Ascending aorta (tissue), 2 donors: Measurements from ENCODE around the gene LIME1. TPM values are rescaled to one million over a fixed set of nuclear protein-coding genes. Genes with fewer than 3 reads are reported as not detected.

Source experiments
- DNase-seq, 2 donors: peaks; one replicate each; pipeline ENCODE4 v3.0.0-alpha.2; 2019; ENCODE audit warnings: low spot score in 2 of 2
- H3K27ac ChIP-seq, 2 donors: fragments of 200-600 bp; sonication (generic); one replicate each; pipeline ENCODE4 v1.5.1; 2016 to 2017; ENCODE audit warnings: mild to moderate bottlenecking in 1 of 2
- H3K27me3 ChIP-seq: fragments of 200-600 bp; sonication (generic); one replicate; pipeline ENCODE4 v1.5.1; 2017
- H3K36me3 ChIP-seq, 2 donors: fragments of 200-600 bp; sonication (generic); one replicate each; pipeline ENCODE4 v1.5.1; 2016
- H3K4me1 ChIP-seq, 2 donors: fragments of 200-600 bp; sonication (generic); one replicate each; pipeline ENCODE4 v1.5.1; 2016 to 2017; ENCODE audit warnings: mild to moderate bottlenecking in 1 of 2
- H3K4me3 ChIP-seq, 2 donors: fragments of 200-600 bp; sonication (generic); one replicate each; pipeline ENCODE4 v1.5.1; 2016 to 2017; ENCODE audit warnings: mild to moderate bottlenecking in 1 of 2
- H3K9me3 ChIP-seq, 2 donors: fragments of 200-600 bp; sonication (generic); one replicate each; pipeline ENCODE4 v1.5.1; 2016
- CTCF ChIP-seq, 3 experiments: fragments of 200-600 bp in 2 of 3; fragments of 450-650 bp in 1 of 3; sonication (generic) in 2 of 3; IDR thresholded peaks; one replicate each; pipeline ENCODE4 v1.5.1; 2016 to 2019; ENCODE audit warnings: antibody characterized with exemption in 3 of 3, mild to moderate bottlenecking in 1 of 3, moderate library complexity in 1 of 3
- intact Hi-C: fragments of 100-400 bp; cut with DNase I; formaldehyde crosslinking; loops from one replicate; pipeline ENCODE4 v1.15.1; 2023
- total RNA-seq: library from RNA; depleted of rRNA; stranded (reverse); fragments of >200 nt; gene quantifications from one replicate; pipeline ENCODE4 v1.1.0, GENCODE V29; 2016

The LIME1 gene
- total RNA-seq, 1 donor from 2014 or later = 7.3 TPM

- H3K4me3 ChIP-seq = no peak overlapping the region
- no peak overlapping the region for H3K27ac ChIP-seq
- peaks cover 9 to 13% of the 10 kb centered on the region in 2 donors for H3K4me1 ChIP-seq
- H3K36me3 ChIP-seq = peaks cover 19 to 29% of the 10 kb centered on the region in 2 donors
- no peak for DNase-seq
- intact Hi-C loops = no loop called here
- no peaks in the 10 kb centered on the region for H3K9me3 ChIP-seq
- TF ChIP-seq CTCF (IDR thresholded peaks at IDR 0.05) = no peak
- no peaks in the 10 kb centered on the region for H3K27me3 ChIP-seq
Observed at GRCh38 chr20:63745424-63745805, 9.0 kb downstream of the LIME1 start.

GRCh38 chr20:63745961-63746731, 9.7 kb downstream of the LIME1 start:
- Histone ChIP-seq H3K4me1 (peaks cover 6 to 10% of the 10 kb centered on the region in 2 donors), H3K4me3 (no peak overlapping the region), H3K9me3 (no peaks in the 10 kb centered on the region), H3K27ac (no peak overlapping the region), H3K36me3 (peaks cover 19 to 29% of the 10 kb centered on the region in 2 donors), H3K27me3 (no peaks in the 10 kb centered on the region)
- no peak for TF ChIP-seq CTCF (IDR thresholded peaks at IDR 0.05)
- intact Hi-C loops = no loop called here
- DNase-seq = no peak

- Histone ChIP-seq H3K27ac (no peak overlapping the region), H3K36me3 (peaks cover 18 to 23% of the 10 kb centered on the region in 2 donors), H3K4me3 (no peak overlapping the region), H3K27me3 (no peaks in the 10 kb centered on the region), H3K9me3 (no peaks in the 10 kb centered on the region), H3K4me1 (peaks cover 0 to 3% of the 10 kb centered on the region in 2 donors)
- no peak for TF ChIP-seq CTCF (IDR thresholded peaks at IDR 0.05)
- no peak for DNase-seq
- intact Hi-C loops = no loop called here
Observed at GRCh38 chr20:63746751-63747315, 10.4 kb downstream of the LIME1 start.

GRCh38 chr20:63747622-63748069, 11.2 kb downstream of the LIME1 start:
- H3K9me3 ChIP-seq = no peaks in the 10 kb centered on the region
- no peak overlapping the region for H3K27ac ChIP-seq
- peaks cover 0 to 2% of the 10 kb centered on the region in 2 donors for H3K4me1 ChIP-seq
- H3K4me3 ChIP-seq = no peak overlapping the region
- intact Hi-C loops = no loop called here
- no peak for TF ChIP-seq CTCF (IDR thresholded peaks at IDR 0.05)
- H3K27me3 ChIP-seq = no peaks in the 10 kb centered on the region
- H3K36me3 ChIP-seq = peaks cover 10 to 17% of the 10 kb centered on the region in 2 donors
- no peak for DNase-seq

GRCh38 chr20:63748070-63748933, 11.8 kb downstream of the LIME1 start:
- DNase-seq = no peak
- no peaks in the 10 kb centered on the region for H3K9me3 ChIP-seq
- H3K36me3 ChIP-seq = peaks cover 4 to 10% of the 10 kb centered on the region in 2 donors
- H3K27ac ChIP-seq = no peak overlapping the region
- no peak for TF ChIP-seq CTCF (IDR thresholded peaks at IDR 0.05)
- no peaks in the 10 kb centered on the region for H3K27me3 ChIP-seq
- H3K4me3 ChIP-seq = no peak overlapping the region
- peaks cover 0 to 2% of the 10 kb centered on the region in 2 donors for H3K4me1 ChIP-seq
- intact Hi-C loops = no loop called here
